HEK293T (cell line): ENCODE measurements around the gene GRIK4.
A peak's percentile ranks its signal among the peaks of the same experiment; 100 is the strongest.

Source experiments
- ARNT ChIP-seq: fragments of 450-650 bp; IDR thresholded peaks from 2 replicates; pipeline ENCODE4 v1.6.1; 2017; ENCODE audit warnings: mild to moderate bottlenecking
- FOXK2 ChIP-seq: fragments of 450-650 bp; IDR thresholded peaks from 2 replicates; pipeline ENCODE4 v1.6.1; 2016; ENCODE audit warnings: mild to moderate bottlenecking
- FOXM1 ChIP-seq: fragments of 450-650 bp; IDR thresholded peaks from 2 replicates; pipeline ENCODE4 v1.6.1; 2017; ENCODE audit warnings: mild to moderate bottlenecking, borderline replicate concordance
- L3MBTL2 ChIP-seq: fragments of 450-650 bp; conservative IDR thresholded peaks from 2 replicates; pipeline ENCODE4 v1.6.1; 2016; ENCODE audit warnings: mild to moderate bottlenecking
- NFRKB ChIP-seq: fragments of 450-650 bp; IDR thresholded peaks from 2 replicates; pipeline ENCODE4 v1.6.1; 2016; ENCODE audit warnings: mild to moderate bottlenecking, moderate library complexity
- SP1 ChIP-seq: fragments of 450-650 bp; IDR thresholded peaks from 2 replicates; pipeline ENCODE4 v1.6.1; 2017
- SUZ12 ChIP-seq: fragments of 450-650 bp; IDR thresholded peaks from 2 replicates; pipeline ENCODE4 v1.6.1; 2016; ENCODE audit warnings: mild to moderate bottlenecking
- TF ChIP-seq, protein P1 (sequence below): fragments of 450-650 bp; IDR thresholded peaks from 2 replicates; pipeline ENCODE4 v1.6.1; 2016

DNA sequence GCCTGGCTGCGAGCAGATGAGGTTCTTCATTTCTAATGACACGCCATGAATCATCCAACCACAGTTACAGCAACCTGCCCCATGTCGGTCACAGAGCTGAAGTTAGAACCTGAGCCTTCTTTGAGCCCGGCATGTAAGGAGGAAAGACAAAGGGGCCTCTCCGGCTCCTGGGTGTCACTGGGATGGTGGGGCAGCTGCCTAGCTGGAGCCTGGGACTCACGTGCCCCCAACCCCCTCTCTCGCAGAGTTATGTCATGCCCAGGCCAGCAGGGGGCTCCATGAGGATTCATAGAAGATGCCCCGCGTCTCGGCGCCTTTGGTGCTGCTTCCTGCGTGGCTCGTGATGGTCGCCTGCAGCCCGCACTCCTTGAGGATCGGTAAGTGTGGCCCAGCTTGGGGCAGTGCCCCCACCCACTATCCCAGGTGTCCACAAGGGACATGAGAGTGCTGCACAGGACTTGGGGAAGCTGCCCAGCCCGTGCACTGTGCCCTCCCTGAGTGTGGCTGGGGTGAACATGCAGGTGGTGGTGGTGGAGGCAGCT lies 148.5 kb downstream of the GRIK4 start:
- no peak for TF ChIP-seq L3MBTL2
- TF ChIP-seq NFRKB = no peak
- TF ChIP-seq SP1 = no peak
- no peak for TF ChIP-seq SUZ12
- TF ChIP-seq FOXM1 = no peak
- no peak for TF ChIP-seq FOXK2
- TF ChIP-seq, protein P1, sequence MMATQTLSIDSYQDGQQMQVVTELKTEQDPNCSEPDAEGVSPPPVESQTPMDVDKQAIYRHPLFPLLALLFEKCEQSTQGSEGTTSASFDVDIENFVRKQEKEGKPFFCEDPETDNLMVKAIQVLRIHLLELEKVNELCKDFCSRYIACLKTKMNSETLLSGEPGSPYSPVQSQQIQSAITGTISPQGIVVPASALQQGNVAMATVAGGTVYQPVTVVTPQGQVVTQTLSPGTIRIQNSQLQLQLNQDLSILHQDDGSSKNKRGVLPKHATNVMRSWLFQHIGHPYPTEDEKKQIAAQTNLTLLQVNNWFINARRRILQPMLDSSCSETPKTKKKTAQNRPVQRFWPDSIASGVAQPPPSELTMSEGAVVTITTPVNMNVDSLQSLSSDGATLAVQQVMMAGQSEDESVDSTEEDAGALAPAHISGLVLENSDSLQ = peak; percentile 17; the same call in 1 of the 2 replicates
- no peak for TF ChIP-seq ARNT
